Left colon (tissue), 2 donors: ENCODE data around the gene TRIM2. TPM values are rescaled to one million over a fixed set of nuclear protein-coding genes. Genes with fewer than 3 reads are reported as not detected.

Experiments
- ATAC-seq: fragments of 200-7000 bp; cut with Tn5 transposase; one replicate; pipeline ENCODE4 v1.9.1; 2020; ENCODE audit warnings: mild to moderate bottlenecking, moderate library complexity
- DNase-seq, 2 donors: peaks; one replicate each; pipeline ENCODE4 v3.0.0-alpha.2; 2020
- intact Hi-C, 2 donors: fragments of 100-400 bp; cut with DNase I in 1 of 2; cut with micrococcal nuclease in 1 of 2; formaldehyde crosslinking; loops; one replicate each; pipeline versions ENCODE4 v1.11.2 to v1.14.0; 2022; cut with DNase I, micrococcal nuclease
- total RNA-seq, 2 donors: library from RNA; stranded (reverse); fragmentation: NEBNext Ultra II Directional; extraction: Animal tissue kit (Norgen Biotek cat#: 25700); gene quantifications; one replicate each; pipeline ENCODE4 v1.2.1, GENCODE V29; 2021
- donor health status: DM: no; HTN: no; CAD: no.
- donor health status: DM: yes; HTN: yes; CAD: no.

TRIM2 gene
- total RNA-seq, 2 donors from 2014 or later = 123 to 145 TPM

DNA sequence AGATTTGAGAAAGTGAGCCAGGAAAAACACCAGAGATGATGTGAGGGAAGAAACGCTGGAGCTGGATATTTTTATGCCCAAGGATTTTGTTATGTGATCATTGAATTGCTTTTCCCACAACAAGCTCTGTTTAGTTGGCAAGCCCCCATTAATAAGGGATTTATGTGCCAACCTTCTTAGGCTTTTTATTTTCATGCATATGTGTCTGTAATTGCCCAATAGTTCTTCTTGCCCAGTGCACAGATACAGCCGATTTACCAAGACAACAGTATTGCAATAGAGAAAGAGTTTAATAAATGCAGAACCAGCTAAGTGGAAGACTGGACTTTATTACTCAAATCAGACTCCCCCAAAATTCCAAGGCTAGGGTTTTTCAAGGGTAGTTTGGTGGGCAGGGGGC, 57.7 kb downstream of the TRIM2 start:
- ATAC-seq = no peak
- DNase-seq = no peak
- intact Hi-C loops = no loop called here

DNA sequence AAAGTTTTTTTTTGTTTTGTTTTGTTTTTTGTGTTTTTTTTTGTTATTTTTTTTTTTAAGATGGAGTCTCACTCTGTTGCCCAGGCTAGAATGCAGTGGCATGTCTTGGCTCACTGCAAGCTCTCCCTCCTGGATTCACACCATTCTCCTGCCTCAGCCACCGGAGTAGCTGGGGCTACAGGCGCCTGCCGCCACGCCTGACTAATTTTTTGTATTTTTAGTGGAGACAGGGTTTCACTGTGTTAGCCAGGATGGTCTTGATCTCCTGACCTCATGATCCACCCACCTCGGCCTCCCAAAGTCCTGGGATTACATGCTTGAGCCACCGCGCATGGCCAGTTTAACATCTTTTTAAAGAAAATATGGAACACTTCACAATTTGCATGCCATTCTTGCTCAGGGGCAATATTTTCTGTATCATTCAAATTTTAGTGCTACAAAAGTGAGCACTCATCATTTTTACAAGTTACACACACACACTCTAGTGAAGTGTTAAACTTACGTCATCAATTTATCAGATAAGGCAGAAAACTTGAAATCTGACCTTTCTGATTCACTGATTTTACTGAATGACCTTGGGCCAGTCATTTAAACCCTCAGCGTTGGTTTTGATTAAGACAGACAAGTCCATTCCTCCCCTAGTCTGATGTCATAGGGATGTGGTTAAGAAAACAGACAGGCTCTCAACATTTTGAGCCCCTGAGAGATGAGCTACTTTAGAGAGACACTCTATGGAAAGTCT, 61.2 kb downstream of the TRIM2 start:
- ATAC-seq (no peak), DNase-seq (no peak)
- intact Hi-C loops = no loop called here

DNA sequence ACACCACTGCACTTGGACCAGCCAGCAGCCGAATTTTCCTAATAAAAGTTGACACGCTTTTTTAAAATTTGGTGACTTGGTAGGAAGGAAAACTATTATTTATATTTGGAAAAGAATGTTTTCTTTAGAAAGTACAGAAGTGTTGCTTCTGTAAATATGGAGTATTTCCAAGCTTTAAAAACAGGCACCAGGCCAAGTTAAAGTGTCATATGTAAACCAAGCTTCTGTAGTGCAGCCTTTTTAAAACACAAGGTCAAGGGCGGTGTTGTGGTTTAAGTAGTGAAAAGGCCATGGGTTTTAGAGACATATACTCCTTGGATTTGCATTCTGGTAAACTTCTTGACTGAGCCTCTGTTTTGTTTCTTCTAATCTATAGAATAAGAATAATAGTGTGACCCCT, 62.7 kb downstream of the TRIM2 start:
- DNase-seq = no peak
- intact Hi-C loops = no loop called here
- peak; percentile 63 for ATAC-seq

DNA sequence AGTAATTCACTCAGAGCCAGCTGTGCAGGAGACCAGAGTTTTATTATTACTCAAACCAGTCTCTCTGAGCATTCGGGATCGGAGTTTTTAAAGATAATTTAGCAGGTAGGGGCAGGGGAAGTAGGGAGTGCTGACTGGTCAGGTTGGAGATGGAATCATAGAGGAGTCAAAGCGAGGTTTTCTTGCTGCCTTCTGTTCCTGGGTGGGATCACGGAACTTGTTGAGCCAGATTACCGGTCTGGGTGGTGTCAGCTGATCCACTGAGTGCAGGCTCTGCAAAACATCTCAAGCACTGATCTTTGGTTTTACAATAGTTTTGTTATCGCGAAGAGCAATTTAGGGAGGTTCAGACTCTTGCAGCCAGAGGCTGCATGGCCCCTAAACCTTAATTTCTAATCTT, 63.6 kb downstream of the TRIM2 start:
- DNase-seq (no peak), ATAC-seq (peak; percentile 65)
- intact Hi-C loops = no loop called here

DNA sequence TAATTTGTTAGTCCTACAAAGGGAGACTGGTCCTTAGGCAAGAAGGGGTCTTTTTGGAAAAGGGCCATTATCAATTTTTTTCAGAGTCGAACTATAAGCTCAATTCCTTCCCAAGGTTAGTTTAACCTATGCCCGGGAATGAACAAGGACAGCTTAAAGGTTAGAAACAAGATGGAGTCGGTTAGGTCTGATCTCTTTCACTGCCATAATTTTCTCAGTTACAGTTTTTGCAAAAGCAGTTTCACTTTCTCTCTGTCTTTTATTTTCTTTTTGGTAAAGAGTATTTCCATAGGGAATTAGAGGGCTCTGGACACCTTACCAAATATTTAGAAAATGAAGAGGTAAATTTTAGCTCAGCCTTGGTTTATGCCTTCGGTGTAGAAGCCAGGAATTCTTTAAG, 64.1 kb downstream of the TRIM2 start:
- intact Hi-C loops = no loop called here
- DNase-seq (no peak), ATAC-seq (peak; percentile 12)

DNA sequence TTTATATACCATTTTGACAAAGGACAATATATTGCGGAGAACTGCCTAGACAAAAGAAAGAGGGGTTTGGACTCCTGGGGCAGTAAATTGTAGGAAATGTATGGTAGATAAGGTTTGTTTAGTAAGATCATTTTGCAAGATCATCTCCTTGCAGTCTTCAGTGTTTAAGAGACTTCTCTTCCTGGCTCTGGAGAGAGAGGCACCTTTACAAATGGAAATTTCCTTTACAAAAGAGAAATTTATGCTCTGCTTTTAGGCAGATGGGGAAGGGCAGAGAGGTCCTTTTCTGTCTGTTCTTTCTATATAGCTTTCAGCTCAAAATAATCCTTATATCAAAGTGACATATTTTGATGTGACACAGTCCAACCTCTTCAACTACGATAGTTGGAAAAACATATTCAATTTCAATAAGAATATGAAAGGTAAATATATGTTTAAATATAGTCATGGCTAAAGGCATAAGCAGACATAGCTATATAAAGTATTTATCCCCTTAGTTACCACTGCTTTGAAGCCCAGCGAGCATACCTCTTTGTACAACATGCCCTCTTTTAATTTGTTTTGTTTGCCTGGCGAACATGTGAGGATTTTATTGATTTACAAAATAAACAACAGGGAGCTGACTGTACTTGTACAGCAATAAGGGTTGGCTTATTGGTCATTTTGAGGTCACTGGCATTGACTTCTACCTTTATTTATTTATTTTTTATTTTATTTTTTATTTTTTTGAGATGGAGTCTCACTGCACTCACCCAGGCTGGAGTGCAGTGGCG, 65.2 kb downstream of the TRIM2 start:
- ATAC-seq = peak; percentile 32
- no peak for DNase-seq
- intact Hi-C loops = no loop called here

DNA sequence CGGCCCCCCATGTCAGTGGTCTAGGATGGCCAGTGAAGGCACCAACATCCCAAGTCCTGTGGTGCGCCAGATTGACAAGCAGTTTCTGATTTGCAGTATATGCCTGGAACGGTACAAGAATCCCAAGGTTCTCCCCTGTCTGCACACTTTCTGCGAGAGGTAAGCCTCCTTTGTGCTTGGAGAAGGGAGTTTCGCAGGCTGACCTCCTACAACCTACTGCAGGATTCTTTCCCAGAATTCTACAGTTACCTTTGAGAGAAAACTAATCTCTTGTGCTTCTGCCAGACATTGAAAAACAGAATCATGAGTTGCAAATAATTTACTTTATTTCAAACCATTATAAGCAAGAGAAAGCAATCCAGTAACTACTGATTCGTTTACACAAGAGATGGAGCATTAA, 66.1 kb downstream of the TRIM2 start:
- no peak for DNase-seq
- no peak for ATAC-seq
- intact Hi-C loops = no loop called here

DNA sequence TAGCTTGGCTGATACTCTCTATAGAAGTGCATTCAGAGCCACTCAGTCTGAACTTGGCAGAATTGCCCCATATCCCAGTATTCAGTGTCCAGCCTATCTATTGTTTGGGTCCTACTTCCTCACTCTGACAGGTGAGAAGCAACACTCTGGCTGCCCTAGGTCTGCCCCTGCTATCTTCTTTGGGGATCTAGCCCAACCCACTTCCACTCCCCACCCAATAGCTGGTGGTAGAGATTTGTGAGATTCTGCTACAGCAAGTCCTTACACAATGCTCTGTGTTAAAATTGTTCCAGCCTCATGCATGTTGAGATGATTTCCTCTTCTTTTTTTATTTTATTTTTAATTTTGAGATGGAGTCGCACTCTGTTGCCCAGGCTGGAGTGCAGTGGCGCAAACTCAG, 67.6 kb downstream of the TRIM2 start:
- intact Hi-C loops = no loop called here
- no peak for DNase-seq
- no peak for ATAC-seq

DNA sequence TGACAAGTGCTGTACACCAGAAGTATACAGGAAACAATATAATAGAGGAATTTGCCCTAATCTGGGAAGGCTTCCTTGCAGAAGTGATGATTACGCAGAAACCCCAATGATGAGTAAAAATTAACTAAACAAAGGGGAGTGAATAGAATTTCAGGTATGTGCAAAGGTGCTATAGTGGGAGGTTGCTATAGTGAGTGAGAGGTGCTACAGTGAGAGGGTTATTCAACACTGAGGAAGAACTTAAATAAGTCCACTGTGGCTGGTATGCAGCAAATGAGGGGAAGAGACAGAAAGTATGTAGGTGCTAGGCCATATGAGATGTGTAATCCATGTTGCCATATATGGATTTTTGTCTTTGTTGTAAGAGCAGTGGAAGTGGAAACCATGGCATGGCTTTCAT, 69.5 kb downstream of the TRIM2 start:
- intact Hi-C loops = no loop called here
- no peak for DNase-seq
- no peak for ATAC-seq

DNA sequence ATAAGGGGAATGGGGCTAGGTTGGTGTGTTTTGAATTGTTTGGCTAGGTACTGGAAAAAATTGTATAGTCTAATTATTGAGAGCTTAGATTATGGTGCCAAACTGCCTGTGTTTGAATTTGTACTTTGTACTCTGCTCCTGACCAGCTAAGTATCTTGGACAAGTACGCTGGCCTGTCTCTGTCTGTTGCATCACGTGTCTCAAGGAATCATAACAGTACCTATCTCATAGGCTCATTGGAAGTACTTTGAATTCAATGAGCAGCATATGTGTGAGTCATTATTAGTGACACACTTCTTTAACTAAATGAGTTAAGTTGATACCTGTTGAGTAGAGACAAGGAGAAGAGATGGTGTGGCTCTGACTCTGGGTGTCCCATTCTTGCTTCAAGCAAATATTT, 70.7 kb downstream of the TRIM2 start:
- ATAC-seq (peak; percentile 94), DNase-seq (no peak)
- intact Hi-C loops = no loop called here

DNA sequence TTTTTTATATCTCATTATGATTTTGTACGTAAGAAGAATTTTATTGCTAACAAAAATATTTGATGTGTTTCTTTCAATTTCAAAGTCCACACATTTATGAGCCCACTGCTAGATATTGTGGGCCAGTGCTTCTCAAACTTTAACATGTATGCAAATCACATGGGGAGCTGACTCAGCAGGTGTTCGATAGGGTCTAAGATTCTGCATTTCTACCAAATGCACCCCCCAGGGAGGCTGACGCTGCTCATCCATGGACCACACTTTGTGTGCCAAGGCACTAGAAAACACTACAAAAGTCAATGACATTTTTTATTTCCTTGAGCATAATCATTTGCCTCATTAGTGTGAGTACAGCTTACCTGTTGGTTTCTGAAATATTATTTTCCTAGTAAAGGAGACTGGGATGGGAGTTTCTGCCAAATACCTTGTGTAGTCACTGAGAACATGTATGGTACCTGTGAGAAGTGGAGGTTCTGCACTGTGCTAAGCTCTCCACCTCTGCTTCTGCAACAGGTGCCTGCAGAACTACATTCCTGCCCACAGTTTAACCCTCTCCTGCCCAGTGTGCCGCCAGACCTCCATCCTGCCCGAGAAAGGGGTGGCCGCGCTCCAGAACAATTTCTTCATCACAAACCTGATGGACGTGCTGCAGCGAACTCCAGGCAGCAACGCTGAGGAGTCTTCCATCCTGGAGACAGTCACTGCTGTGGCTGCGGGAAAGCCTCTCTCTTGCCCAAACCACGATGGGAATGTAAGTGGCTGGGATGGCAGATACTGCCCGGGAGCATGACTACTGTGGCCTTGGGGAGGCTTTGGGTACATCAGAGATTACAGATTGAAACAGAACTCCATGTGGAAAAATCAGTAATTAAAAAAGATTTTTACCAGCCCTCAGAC, 71.4 kb downstream of the TRIM2 start:
- intact Hi-C loops = no loop called here
- ATAC-seq (peak; percentile 25), DNase-seq (no peak)

DNA sequence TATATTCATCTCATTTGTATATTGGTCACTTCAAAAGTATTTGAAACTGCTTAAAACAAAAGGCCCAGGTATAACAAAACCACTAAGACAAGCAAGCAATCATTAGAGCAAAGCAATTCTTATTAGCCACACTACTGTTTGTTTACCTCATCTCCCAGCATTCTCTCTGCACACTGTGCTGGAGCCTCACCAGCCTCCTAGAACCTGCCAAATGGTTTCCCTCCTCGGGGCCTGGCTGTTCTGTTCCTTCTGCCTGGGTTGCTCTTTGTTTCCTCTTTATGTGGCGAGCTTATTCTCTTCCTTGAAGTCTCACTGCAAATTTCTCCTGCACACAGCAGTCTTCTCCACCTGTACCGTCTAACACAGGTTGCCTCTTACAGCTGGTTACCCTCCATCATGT, 72.7 kb downstream of the TRIM2 start:
- ATAC-seq (no peak), DNase-seq (no peak)
- intact Hi-C loops = no loop called here

DNA sequence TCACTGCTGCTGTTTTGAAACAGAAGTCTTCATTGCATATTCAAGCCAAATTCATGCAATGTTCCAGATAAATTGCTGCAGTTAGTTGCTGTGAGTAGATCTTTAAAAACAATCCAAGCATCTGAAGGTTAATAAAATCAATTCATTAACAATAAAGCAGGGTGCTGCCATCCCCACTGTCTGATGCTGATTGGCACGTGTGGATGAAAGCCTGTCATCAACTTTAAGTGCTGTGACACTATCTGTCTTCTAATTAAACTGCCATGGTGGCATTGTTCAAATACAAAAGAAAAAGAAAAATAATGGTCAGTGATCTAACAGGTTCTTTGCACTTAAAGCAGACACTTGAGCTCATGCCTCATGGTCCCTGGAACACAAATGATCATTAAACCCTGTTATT, 77.2 kb downstream of the TRIM2 start:
- DNase-seq (no peak), ATAC-seq (no peak)
- intact Hi-C loops = no loop called here

DNA sequence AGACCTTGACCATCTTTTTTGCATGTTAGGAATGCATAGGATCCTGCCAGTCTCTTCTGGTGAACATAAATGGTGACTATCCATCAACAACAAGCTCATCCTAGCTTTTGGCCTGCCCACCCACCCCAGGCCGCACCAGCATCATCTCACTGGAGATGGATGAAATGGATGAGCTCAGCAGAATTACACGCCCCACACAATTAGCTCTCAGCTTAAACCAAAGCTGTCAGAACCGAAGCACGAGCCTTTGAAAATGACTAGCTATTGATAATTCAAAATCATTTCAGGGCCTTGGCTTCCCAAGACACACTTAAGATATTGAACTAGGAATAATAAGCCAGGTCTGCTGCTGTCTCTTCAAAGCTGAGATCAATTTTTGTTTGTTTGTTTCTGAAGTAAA, 77.8 kb downstream of the TRIM2 start:
- no peak for ATAC-seq
- intact Hi-C loops = no loop called here
- no peak for DNase-seq

DNA sequence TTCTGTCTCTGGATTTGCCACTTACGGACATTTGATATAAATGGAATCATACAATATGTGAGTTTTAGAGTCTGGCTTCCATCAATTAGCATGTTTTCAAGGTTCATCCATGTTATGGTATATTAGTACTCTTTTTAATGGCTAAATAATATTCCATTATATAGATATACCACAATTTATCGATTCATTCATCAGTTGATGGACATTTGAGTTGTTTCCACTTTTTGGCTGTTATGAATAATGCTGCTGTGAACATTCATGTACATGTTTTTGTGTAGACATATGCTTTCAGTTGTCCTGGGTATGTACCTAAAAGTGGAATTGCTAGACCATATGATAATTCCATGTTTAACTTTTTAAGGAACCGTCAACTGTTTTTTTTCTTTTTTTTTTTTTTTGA, 79.0 kb downstream of the TRIM2 start:
- no peak for DNase-seq
- no peak for ATAC-seq
- intact Hi-C loops = no loop called here

DNA sequence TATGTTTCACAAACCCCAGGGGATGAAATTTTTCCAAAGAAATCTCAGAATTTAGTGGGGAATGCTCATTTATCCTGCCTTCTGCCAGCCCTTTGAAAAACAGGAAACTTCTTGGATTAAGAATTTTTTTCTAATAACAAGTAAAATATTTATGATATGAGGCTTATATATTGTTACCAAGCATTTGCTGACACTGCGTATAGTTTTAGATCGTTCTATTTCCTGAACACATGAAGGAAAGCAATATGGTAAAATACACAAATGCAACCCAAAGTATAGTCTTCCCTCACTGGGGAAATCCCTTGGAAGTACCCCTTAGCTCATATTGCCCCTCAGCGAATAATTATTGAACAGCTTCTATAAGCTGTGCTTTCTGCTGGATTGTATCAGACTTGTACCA, 85.9 kb downstream of the TRIM2 start:
- DNase-seq (no peak), ATAC-seq (no peak)
- intact Hi-C loops = no loop called here

DNA sequence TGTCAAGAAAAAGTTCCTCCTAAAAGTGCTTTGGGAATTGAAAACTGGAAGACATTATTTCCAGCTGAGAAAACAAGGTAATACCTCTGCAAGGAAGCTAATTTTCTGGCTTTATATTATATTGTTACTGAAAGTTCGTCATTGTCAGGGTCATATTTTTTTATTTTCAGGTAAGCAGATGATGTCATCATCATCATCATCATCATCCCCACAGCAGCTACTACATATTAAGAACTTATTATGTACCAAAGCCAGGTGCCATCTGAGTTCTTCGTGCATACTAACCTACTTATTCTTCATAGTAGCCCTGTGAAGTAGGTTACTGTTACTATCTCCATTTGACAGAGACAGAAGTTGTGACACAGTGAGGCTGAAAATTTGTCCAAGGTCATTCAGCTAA, 87.3 kb downstream of the TRIM2 start:
- no peak for ATAC-seq
- intact Hi-C loops = no loop called here

DNA sequence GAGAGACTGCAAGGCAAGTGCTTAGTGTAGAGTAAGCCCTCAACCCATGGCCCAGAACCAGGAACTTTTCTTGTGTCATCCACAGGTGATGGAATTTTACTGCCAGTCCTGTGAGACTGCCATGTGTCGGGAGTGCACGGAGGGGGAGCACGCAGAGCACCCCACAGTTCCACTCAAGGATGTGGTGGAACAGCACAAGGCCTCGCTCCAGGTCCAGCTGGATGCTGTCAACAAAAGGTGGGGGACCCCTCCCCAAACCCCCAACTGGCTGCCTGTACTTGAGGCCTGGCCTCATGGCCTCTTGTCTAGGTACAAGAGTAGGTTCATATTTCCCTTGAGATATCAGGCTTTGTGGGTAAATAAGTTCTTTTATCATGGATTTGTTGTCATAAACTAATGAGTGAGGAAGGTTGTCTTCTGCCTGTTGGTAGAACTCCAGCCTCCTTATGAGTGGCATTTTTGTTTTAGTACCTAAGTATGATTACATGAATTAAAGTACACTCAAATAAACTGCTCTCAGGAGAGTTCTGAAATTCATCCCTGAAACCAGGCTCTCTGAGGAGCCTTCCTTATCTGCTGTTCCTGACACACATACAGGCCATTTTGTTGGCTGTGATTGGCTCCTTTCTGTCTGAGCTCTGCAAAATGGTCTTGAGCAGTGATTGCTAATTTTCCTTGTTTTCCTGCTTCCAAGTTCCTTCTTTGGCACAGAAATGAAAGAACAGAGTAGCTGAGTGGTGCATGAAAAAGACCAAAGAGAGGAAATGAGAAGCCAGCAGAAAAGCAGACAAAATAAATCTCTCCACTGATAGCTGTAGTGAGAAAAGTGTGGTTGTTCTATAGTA, 88.9 kb downstream of the TRIM2 start:
- ATAC-seq (no peak), DNase-seq (no peak)
- intact Hi-C loops = no loop called here

More for the DNA sequence above, 87.3 kb downstream of the TRIM2 start:
- DNase-seq = no peak

DNA sequence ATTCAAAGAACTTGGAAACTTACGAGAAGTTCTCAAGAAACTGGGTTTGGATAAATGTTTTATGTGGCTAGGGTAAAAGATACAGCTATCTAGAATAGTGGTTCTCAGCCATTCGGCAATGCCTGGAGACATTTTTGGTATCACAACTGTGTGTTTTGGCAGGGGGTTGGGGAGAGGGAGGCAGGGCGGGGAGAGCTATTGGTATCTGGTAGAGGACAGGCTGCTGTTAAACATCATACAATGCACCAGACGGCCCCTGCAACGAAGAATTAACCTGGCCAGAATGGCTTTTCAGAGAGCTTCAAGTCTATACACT, 89.5 kb downstream of the TRIM2 start:
- no peak for DNase-seq
- no peak for ATAC-seq
- intact Hi-C loops = no loop called here
